HepG2 (cell line): Measurements from ENCODE around the gene LRP1-AS. TPM values are rescaled to one million over a fixed set of nuclear protein-coding genes. Genes with fewer than 3 reads are reported as not detected.

Source experiments
- ATRX ChIP-seq: sonication (generic); formaldehyde crosslinking; IDR thresholded peaks from 2 replicates; pipeline ENCODE4 v1.4.0; 2020; ENCODE audit warnings: missing genetic modification reagents, borderline replicate concordance
- CBX1 ChIP-seq: IDR thresholded peaks from one replicate; pipeline ENCODE4 v1.6.1; 2016; ENCODE audit warnings: antibody characterized with exemption, low read depth
- DR1 ChIP-seq: sonication (generic); formaldehyde crosslinking; IDR thresholded peaks from 2 replicates; pipeline ENCODE4 v1.8.0; 2021; ENCODE audit warnings: mild to moderate bottlenecking, missing genetic modification reagents, inconsistent platforms
- HIC2 ChIP-seq: sonication (generic); formaldehyde crosslinking; IDR thresholded peaks from 2 replicates; pipeline ENCODE4 v1.9.0; 2022; ENCODE audit warnings: low read depth, missing genetic modification reagents
- JUN ChIP-seq: sonication (generic); formaldehyde crosslinking; IDR thresholded peaks from 2 replicates; pipeline ENCODE4 v1.4.0; 2020; ENCODE audit warnings: mild to moderate bottlenecking, missing genetic modification reagents
- KDM2A ChIP-seq: sonication (generic); formaldehyde crosslinking; IDR thresholded peaks from 2 replicates; pipeline ENCODE4 v1.4.0; 2020; ENCODE audit warnings: low read depth, missing genetic modification reagents, borderline replicate concordance
- KLF9 ChIP-seq: IDR thresholded peaks from 2 replicates; pipeline ENCODE4 v1.6.1; 2016; ENCODE audit warnings: low read depth
- SOX13 ChIP-seq, 3 experiments: fragments of 450-650 bp in 1 of 3; sonication (generic) in 1 of 3; formaldehyde crosslinking in 1 of 3; IDR thresholded peaks in 2 of 3; conservative IDR thresholded peaks in 1 of 3; 2 replicates each; pipeline versions ENCODE4 v1.5.0 to v1.6.1; 2016 to 2020; ENCODE audit warnings: antibody characterized with exemption in 1 of 3, mild to moderate bottlenecking in 1 of 3, missing compliant biosample characterization in 1 of 3, missing genetic modification reagents in 1 of 3, moderate library complexity in 1 of 3
- SRSF1 ChIP-seq: fragments of 200-400 bp; formaldehyde crosslinking; optimal IDR thresholded peaks from 2 replicates; pipeline ENCODE3; 2017; ENCODE audit warnings: mild to moderate bottlenecking, low read depth, low read length, moderate library complexity
- THAP11 ChIP-seq: IDR thresholded peaks from 2 replicates; pipeline ENCODE4 v1.6.1; 2016; ENCODE audit warnings: missing biosample characterization, missing genetic modification reagents
- TIGD3 ChIP-seq: sonication (generic); formaldehyde crosslinking; IDR thresholded peaks from 2 replicates; pipeline ENCODE4 v1.5.1; 2020; ENCODE audit warnings: mild to moderate bottlenecking, missing genetic modification reagents, borderline replicate concordance
- XBP1 ChIP-seq: sonication (generic); formaldehyde crosslinking; IDR thresholded peaks from 2 replicates; pipeline ENCODE4 v1.5.0; 2020; ENCODE audit warnings: missing genetic modification reagents
- ZC3H4 ChIP-seq: sonication (generic); formaldehyde crosslinking; IDR thresholded peaks from 2 replicates; pipeline ENCODE4 v1.4.0; 2020; ENCODE audit warnings: missing genetic modification reagents, borderline replicate concordance
- ZFAT ChIP-seq: sonication (generic); formaldehyde crosslinking; conservative IDR thresholded peaks from 2 replicates; pipeline ENCODE4 v1.8.1; 2023; ENCODE audit warnings: missing genetic modification reagents, inconsistent platforms
- ZNF20 ChIP-seq: sonication (generic); formaldehyde crosslinking; IDR thresholded peaks from 2 replicates; pipeline ENCODE4 v1.4.0; 2020; ENCODE audit warnings: mild to moderate bottlenecking, moderate library complexity, missing genetic modification reagents
- ZNF563 ChIP-seq: sonication (generic); formaldehyde crosslinking; IDR thresholded peaks from 2 replicates; pipeline ENCODE4 v1.8.0; 2022; ENCODE audit warnings: mild to moderate bottlenecking, moderate library complexity, missing genetic modification reagents
- ZNF605 ChIP-seq: sonication (generic); formaldehyde crosslinking; IDR thresholded peaks from 2 replicates; pipeline ENCODE4 v1.8.0; 2022; ENCODE audit warnings: mild to moderate bottlenecking, missing genetic modification reagents
- ZNF672 ChIP-seq: sonication (generic); formaldehyde crosslinking; IDR thresholded peaks from 2 replicates; pipeline ENCODE4 v1.8.1; 2022; ENCODE audit warnings: missing genetic modification reagents
- ZNF724P ChIP-seq: sonication (generic); formaldehyde crosslinking; IDR thresholded peaks from 2 replicates; pipeline ENCODE4 v1.8.0; 2022; ENCODE audit warnings: missing genetic modification reagents, borderline replicate concordance
- ZNF746 ChIP-seq: sonication (generic); formaldehyde crosslinking; IDR thresholded peaks from 2 replicates; pipeline ENCODE4 v1.8.0; 2022; ENCODE audit warnings: mild to moderate bottlenecking, missing genetic modification reagents
- ZNF878 ChIP-seq: sonication (generic); formaldehyde crosslinking; IDR thresholded peaks from 2 replicates; pipeline ENCODE4 v1.8.1; 2023; ENCODE audit warnings: mild to moderate bottlenecking, missing genetic modification reagents, moderate library complexity
- polyA plus RNA-seq, 8 experiments: library from polyadenylated mRNA; depleted of rRNA in 3 of 8; stranded (reverse) in 7 of 8; unstranded in 1 of 8; fragments of >200 nt; fragmentation: Illumina TruSeq in 4 of 8; extraction: Trizol in 4 of 8; gene quantifications; 2 replicates each; pipeline versions ENCODE4 v1.2.1 to v1.2.3, GENCODE V29; 2011 to 2016; ENCODE audit warnings: low read depth in 4 of 8, missing spikeins in 1 of 8, mixed read lengths in 1 of 8; ENCODE audit not compliant: insufficient read depth in 1 of 8
- total RNA-seq, 5 experiments: library from RNA; depleted of rRNA; stranded (reverse); fragments of >200 nt; fragmentation: Illumina TruSeq; extraction: Trizol; gene quantifications; 2 replicates each; pipeline ENCODE4 v1.2.3, GENCODE V29; 2016; ENCODE audit warnings: low read depth in 1 of 5
- TF ChIP-seq, protein P1 (sequence below): sonication (generic); formaldehyde crosslinking; conservative IDR thresholded peaks from 2 replicates; pipeline ENCODE4 v1.4.0; 2020; ENCODE audit warnings: mild to moderate bottlenecking, missing genetic modification reagents, moderate library complexity

LRP1-AS gene
- total and polyA plus RNA-seq, 2 of the 13 experiments (the other 11 are each of a cell fraction or from before 2014, with no cell fraction given), result 0.20 TPM; not detected in 1

- TF ChIP-seq ZNF672 (CRISPR knock-in tag) (no peak), ZNF605 (CRISPR knock-in tag) (no peak; the same call in 1 of the 2 replicates), ZNF878 (CRISPR knock-in tag) (peak; percentile 88), THAP11 (CRISPR knock-in tag) (0 out of 2 replicates have a peak, but pooled peaks have one; percentile 38), ZNF746 (CRISPR knock-in tag) (peak; percentile 83), ZNF563 (CRISPR knock-in tag) (peak; percentile 39; the same call in 1 of the 2 replicates), DR1 (CRISPR knock-in tag) (0 out of 2 replicates have a peak, but pooled peaks have one; percentile 34), TIGD3 (CRISPR knock-in tag) (no peak), ZNF724P (CRISPR knock-in tag) (peak; percentile 57; the same call in 1 of the 2 replicates), ZFAT (CRISPR knock-in tag) (no peak), SRSF1 (no peak), XBP1 (CRISPR knock-in tag) (no peak), KLF9 (CRISPR knock-in tag) (no peak), HIC2 (no peak), ZC3H4 (CRISPR knock-in tag) (no peak), ATRX (no peak), ZNF20 (CRISPR knock-in tag) (no peak), SOX13 (IDR thresholded peaks at IDR 0.05) (no peak), SOX13 (CRISPR knock-in tag; conservative IDR thresholded peaks at IDR 0.05 in 1 of 2, IDR thresholded peaks at IDR 0.05 in 1 of 2) (peak in 1 of 2 experiments; percentile 63; a peak in 2 of 4 replicates), KDM2A (CRISPR knock-in tag) (0 out of 2 replicates have a peak, but pooled peaks have one; percentile 12), JUN (peak; percentile 98), CBX1 (peak; percentile 39)
- TF ChIP-seq, protein P1, sequence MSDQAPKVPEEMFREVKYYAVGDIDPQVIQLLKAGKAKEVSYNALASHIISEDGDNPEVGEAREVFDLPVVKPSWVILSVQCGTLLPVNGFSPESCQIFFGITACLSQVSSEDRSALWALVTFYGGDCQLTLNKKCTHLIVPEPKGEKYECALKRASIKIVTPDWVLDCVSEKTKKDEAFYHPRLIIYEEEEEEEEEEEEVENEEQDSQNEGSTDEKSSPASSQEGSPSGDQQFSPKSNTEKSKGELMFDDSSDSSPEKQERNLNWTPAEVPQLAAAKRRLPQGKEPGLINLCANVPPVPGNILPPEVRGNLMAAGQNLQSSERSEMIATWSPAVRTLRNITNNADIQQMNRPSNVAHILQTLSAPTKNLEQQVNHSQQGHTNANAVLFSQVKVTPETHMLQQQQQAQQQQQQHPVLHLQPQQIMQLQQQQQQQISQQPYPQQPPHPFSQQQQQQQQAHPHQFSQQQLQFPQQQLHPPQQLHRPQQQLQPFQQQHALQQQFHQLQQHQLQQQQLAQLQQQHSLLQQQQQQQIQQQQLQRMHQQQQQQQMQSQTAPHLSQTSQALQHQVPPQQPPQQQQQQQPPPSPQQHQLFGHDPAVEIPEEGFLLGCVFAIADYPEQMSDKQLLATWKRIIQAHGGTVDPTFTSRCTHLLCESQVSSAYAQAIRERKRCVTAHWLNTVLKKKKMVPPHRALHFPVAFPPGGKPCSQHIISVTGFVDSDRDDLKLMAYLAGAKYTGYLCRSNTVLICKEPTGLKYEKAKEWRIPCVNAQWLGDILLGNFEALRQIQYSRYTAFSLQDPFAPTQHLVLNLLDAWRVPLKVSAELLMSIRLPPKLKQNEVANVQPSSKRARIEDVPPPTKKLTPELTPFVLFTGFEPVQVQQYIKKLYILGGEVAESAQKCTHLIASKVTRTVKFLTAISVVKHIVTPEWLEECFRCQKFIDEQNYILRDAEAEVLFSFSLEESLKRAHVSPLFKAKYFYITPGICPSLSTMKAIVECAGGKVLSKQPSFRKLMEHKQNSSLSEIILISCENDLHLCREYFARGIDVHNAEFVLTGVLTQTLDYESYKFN (CRISPR knock-in tag), result peak; percentile 97
Observed at GRCh38 chr12:57101892-57102695, 45.3 kb downstream of the LRP1-AS start (continued).
